H9 (cell line): ENCODE data around the gene PMIS2. TPM values are rescaled to one million over a fixed set of nuclear protein-coding genes. Genes with fewer than 3 reads are reported as not detected.

ENCODE experiments used
- DNase-seq: peaks from one replicate; pipeline ENCODE4 v3.0.0-alpha.2; 2017
- H2AFZ ChIP-seq: one replicate; pipeline ENCODE4 v1.6.1; 2013; ENCODE audit warnings: mild to moderate bottlenecking, low read length, control low read depth, moderate library complexity
- H2AK5ac ChIP-seq: 2 replicates; pipeline ENCODE4 v1.6.1; 2013; ENCODE audit warnings: low read length, control low read depth, mixed read lengths; ENCODE audit not compliant: insufficient read length
- H2BK120ac ChIP-seq: one replicate; pipeline ENCODE4 v1.6.1; 2013; ENCODE audit warnings: low read depth, mild to moderate bottlenecking, low read length, control low read depth, inconsistent platforms; ENCODE audit not compliant: poor library complexity, severe bottlenecking
- H2BK12ac ChIP-seq: 2 replicates; pipeline ENCODE4 v1.6.1; 2013; ENCODE audit warnings: low read length, control low read depth, mixed read lengths, low read depth; ENCODE audit not compliant: insufficient read length
- H2BK15ac ChIP-seq: 2 replicates; pipeline ENCODE4 v1.6.1; 2013; ENCODE audit warnings: low read depth, low read length, control low read depth
- H2BK20ac ChIP-seq: one replicate; pipeline ENCODE4 v1.6.1; 2013; ENCODE audit warnings: low read depth, mild to moderate bottlenecking, low read length, control low read depth, inconsistent platforms; ENCODE audit not compliant: poor library complexity, severe bottlenecking
- H2BK5ac ChIP-seq: 2 replicates; pipeline ENCODE4 v1.6.1; 2013; ENCODE audit warnings: low read length, control low read depth, mixed read lengths; ENCODE audit not compliant: insufficient read length
- H3K14ac ChIP-seq: 2 replicates; pipeline ENCODE4 v1.6.1; 2013; ENCODE audit warnings: low read length, control low read depth; ENCODE audit not compliant: insufficient read depth
- H3K18ac ChIP-seq: 2 replicates; pipeline ENCODE4 v1.6.1; 2013; ENCODE audit warnings: low read depth, mild to moderate bottlenecking, mixed read lengths, low read length, control low read depth; ENCODE audit not compliant: insufficient read length
- H3K23ac ChIP-seq: 2 replicates; pipeline ENCODE4 v1.6.1; 2013; ENCODE audit warnings: low read length, control low read depth, mixed read lengths, low read depth; ENCODE audit not compliant: insufficient read length
- H3K23me2 ChIP-seq: 2 replicates; pipeline ENCODE4 v1.6.1; 2013; ENCODE audit warnings: low read depth, mild to moderate bottlenecking, mixed read lengths, low read length, control low read depth; ENCODE audit not compliant: insufficient read length, poor library complexity, severe bottlenecking
- H3K27ac ChIP-seq: 2 replicates; pipeline ENCODE4 v1.5.1; 2013; ENCODE audit warnings: low read length, control low read depth, mixed read lengths, low read depth; ENCODE audit not compliant: insufficient read length
- H3K27me3 ChIP-seq: 2 replicates; pipeline ENCODE4 v1.6.1; 2013; ENCODE audit warnings: low read length, control low read depth, inconsistent platforms; ENCODE audit not compliant: insufficient read depth
- H3K4ac ChIP-seq: 2 replicates; pipeline ENCODE4 v1.6.1; 2013; ENCODE audit warnings: low read depth, mild to moderate bottlenecking, control low read depth, inconsistent platforms, low read length, moderate library complexity
- H3K4me1 ChIP-seq: 2 replicates; pipeline ENCODE4 v1.6.1; 2013; ENCODE audit warnings: low read length, control low read depth, inconsistent platforms; ENCODE audit not compliant: insufficient read depth
- H3K4me2 ChIP-seq: 2 replicates; pipeline ENCODE4 v1.6.1; 2013; ENCODE audit warnings: low read length, control low read depth, mixed read lengths; ENCODE audit not compliant: insufficient read length, insufficient read depth
- H3K56ac ChIP-seq: 2 replicates; pipeline ENCODE4 v1.6.1; 2013; ENCODE audit warnings: low read depth, mild to moderate bottlenecking, mixed read lengths, low read length, control low read depth; ENCODE audit not compliant: insufficient read length
- H3K79me1 ChIP-seq: 2 replicates; pipeline ENCODE4 v1.6.1; 2013; ENCODE audit warnings: low read depth, mild to moderate bottlenecking, moderate library complexity, low read length, control low read depth, inconsistent platforms; ENCODE audit not compliant: insufficient read depth, poor library complexity, severe bottlenecking
- H3K79me2 ChIP-seq: 2 replicates; pipeline ENCODE4 v1.6.1; 2013; ENCODE audit warnings: low read length, control low read depth, inconsistent platforms; ENCODE audit not compliant: insufficient read depth
- H3K9ac ChIP-seq: 2 replicates; pipeline ENCODE4 v1.6.1; 2013; ENCODE audit warnings: low read length, control low read depth, mixed read lengths; ENCODE audit not compliant: insufficient read length; ENCODE audit errors: extremely low read depth
- H3K9me3 ChIP-seq: one replicate; pipeline ENCODE4 v1.6.1; 2013; ENCODE audit warnings: low read depth, low read length, inconsistent platforms; ENCODE audit not compliant: control insufficient read depth
- H3T11ph ChIP-seq: one replicate; pipeline ENCODE4 v1.6.1; 2013; ENCODE audit warnings: mild to moderate bottlenecking, low read length, control low read depth, inconsistent platforms
- H4K20me1 ChIP-seq: one replicate; pipeline ENCODE4 v1.6.1; 2013; ENCODE audit not compliant: control insufficient read depth, insufficient read length, insufficient read depth
- H4K5ac ChIP-seq: 2 replicates; pipeline ENCODE4 v1.6.1; 2013; ENCODE audit warnings: low read depth, mild to moderate bottlenecking, mixed read lengths, low read length, control low read depth; ENCODE audit not compliant: insufficient read length
- H4K8ac ChIP-seq: replicated peaks from 2 replicates; pipeline ENCODE4 v1.6.1; 2013; ENCODE audit warnings: low read length, control low read depth, mixed read lengths, low read depth; ENCODE audit not compliant: insufficient read length
- H4K91ac ChIP-seq: 2 replicates; pipeline ENCODE4 v1.6.1; 2013; ENCODE audit warnings: low read depth, mild to moderate bottlenecking, moderate library complexity, mixed read lengths, low read length, control low read depth; ENCODE audit not compliant: insufficient read length
- H3K27ac Mint-ChIP-seq, 3 experiments: 2 replicates in 2 of 3; 3 replicates in 1 of 3; pipeline ENCODE4 v1.8.0; 2020 to 2021; ENCODE audit warnings: mixed read lengths in 3 of 3, mild to moderate bottlenecking in 1 of 3, moderate library complexity in 1 of 3
- H3K27me3 Mint-ChIP-seq: 2 replicates; pipeline ENCODE4 v1.8.0; 2021; ENCODE audit warnings: low read depth, mild to moderate bottlenecking, moderate library complexity, mixed read lengths
- H3K36me3 Mint-ChIP-seq, 3 experiments: 2 replicates in 2 of 3; 3 replicates in 1 of 3; pipeline ENCODE4 v1.8.0; 2020 to 2021; ENCODE audit warnings: low read depth in 3 of 3, mixed read lengths in 3 of 3; ENCODE audit not compliant: insufficient read depth in 1 of 3
- H3K4me1 Mint-ChIP-seq, 2 experiments: 2 replicates each; pipeline ENCODE4 v1.8.0; 2020; ENCODE audit warnings: mixed read lengths in 2 of 2
- H3K4me3 Mint-ChIP-seq, 2 experiments: 2 replicates in 1 of 2; 3 replicates in 1 of 2; pipeline ENCODE4 v1.8.0; 2020 to 2021; ENCODE audit warnings: mild to moderate bottlenecking in 2 of 2, mixed read lengths in 2 of 2, moderate library complexity in 1 of 2
- H3K9me3 Mint-ChIP-seq, 2 experiments: 2 replicates in 1 of 2; 3 replicates in 1 of 2; pipeline ENCODE4 v1.8.0; 2020; ENCODE audit warnings: mild to moderate bottlenecking in 2 of 2, mixed read lengths in 2 of 2, moderate library complexity in 1 of 2
- WGBS: extraction: QIAGEN DNeasy Blood & Tissue Kit; methylation state at CpG from one replicate; pipeline ENCODE4 v1.1.7; 2013; ENCODE audit warnings: missing lambda C conversion rate, low lambda C conversion rate, mixed read lengths; ENCODE audit not compliant: insufficient read length; ENCODE audit errors: extremely low coverage; 5-methylcytosine and 5-hydroxymethylcytosine counted together
- total RNA-seq: library from RNA; stranded (reverse); gene quantifications from 2 replicates; pipeline ENCODE4 v1.2.1, GENCODE V29; 2021
- TF ChIP-seq, protein P1 (sequence below): fragments of 200-600 bp; sonication (generic); conservative IDR thresholded peaks from 3 replicates; pipeline ENCODE4 v1.8.0; 2021; ENCODE audit warnings: antibody characterized with exemption, mild to moderate bottlenecking

PMIS2 gene
- total RNA-seq, 1 experiment from 2014 or later = not detected

DNA sequence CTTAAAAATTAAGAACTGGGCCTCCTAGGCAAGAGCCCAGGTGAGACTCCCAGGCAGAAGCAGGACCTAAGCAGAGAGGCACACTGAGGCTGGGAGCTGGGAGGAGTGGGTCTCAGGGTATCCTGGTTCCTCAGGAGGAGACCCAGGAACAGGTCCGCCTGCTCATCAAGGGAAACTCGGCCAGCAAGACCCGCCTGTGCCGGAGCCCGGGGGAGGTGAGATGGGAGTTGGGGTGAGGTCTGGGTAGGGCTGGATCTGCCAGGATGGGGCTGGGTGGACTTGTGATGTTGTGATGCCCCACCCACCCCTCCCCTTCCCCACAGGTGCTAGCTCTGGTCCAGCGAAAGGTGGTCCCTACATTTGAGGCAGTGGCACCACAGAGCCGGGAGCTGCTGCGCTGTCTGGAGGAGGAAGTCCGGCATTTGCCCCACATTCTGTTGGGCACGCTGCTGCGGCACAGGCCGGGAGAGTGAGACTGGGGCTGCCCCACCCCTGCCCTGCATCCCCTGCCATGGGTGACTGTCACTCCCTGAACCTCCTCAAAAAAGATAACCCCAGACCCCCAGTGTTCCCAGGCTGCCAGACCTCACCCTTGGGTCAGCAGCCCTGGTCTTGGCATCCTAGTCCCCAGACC is 33.4 kb downstream of the PMIS2 start:
- Histone ChIP-seq H4K5ac (no peak overlapping the region), H3K18ac (no peak overlapping the region), H3K14ac (no peak overlapping the region), H3K27ac (no peak overlapping the region), H2BK5ac (no peak overlapping the region), H2BK120ac (no peak overlapping the region), H3K79me2 (no peaks in the 10 kb centered on the region), H2AFZ (no peak overlapping the region), H4K8ac (no peak overlapping the region), H3K9ac (no peak overlapping the region), H3K4me1 (no peaks in the 10 kb centered on the region), H3K79me1 (no peaks in the 10 kb centered on the region), H3T11ph (no peak overlapping the region), H2AK5ac (no peak overlapping the region), H4K20me1 (no peaks in the 10 kb centered on the region), H2BK12ac (no peak overlapping the region), H3K9me3 (no peaks in the 10 kb centered on the region), H3K4ac (no peak overlapping the region), H3K27me3 (no peaks in the 10 kb centered on the region), H4K91ac (no peak overlapping the region), H3K56ac (no peak overlapping the region), H3K23ac (no peak overlapping the region), H2BK15ac (no peak overlapping the region), H2BK20ac (no peak overlapping the region), H3K4me2 (no peak overlapping the region), H3K23me2 (no peaks in the 10 kb centered on the region)
- TF ChIP-seq, protein P1, sequence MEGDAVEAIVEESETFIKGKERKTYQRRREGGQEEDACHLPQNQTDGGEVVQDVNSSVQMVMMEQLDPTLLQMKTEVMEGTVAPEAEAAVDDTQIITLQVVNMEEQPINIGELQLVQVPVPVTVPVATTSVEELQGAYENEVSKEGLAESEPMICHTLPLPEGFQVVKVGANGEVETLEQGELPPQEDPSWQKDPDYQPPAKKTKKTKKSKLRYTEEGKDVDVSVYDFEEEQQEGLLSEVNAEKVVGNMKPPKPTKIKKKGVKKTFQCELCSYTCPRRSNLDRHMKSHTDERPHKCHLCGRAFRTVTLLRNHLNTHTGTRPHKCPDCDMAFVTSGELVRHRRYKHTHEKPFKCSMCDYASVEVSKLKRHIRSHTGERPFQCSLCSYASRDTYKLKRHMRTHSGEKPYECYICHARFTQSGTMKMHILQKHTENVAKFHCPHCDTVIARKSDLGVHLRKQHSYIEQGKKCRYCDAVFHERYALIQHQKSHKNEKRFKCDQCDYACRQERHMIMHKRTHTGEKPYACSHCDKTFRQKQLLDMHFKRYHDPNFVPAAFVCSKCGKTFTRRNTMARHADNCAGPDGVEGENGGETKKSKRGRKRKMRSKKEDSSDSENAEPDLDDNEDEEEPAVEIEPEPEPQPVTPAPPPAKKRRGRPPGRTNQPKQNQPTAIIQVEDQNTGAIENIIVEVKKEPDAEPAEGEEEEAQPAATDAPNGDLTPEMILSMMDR = no peak
- Mint-ChIP-seq H3K4me3 (no peak overlapping the region), H3K9me3 (no peaks in the 10 kb centered on the region), H3K4me1 (no peaks in the 10 kb centered on the region), H3K27me3 (no peaks in the 10 kb centered on the region; the same call in 1 of the 2 replicates), H3K36me3 (peaks cover 11 to 53% (median 40%) of the 10 kb centered on the region in 3 experiments; a peak in 6 of 7 replicates), H3K27ac (no peak overlapping the region)
- no CpG with 5 or more reads among the region's 12 CpGs for WGBS
- no peak for DNase-seq
